Endothelial cell of umbilical vein (primary cell): ENCODE measurements around the gene RGS12.

Source experiments
- CTCF ChIP-seq, 2 donors: IDR thresholded peaks; 1 replicate in 1 of 2; 2 replicates in 1 of 2; pipeline ENCODE4 v1.5.1; 2011; ENCODE audit warnings: low read length in 2 of 2, mild to moderate bottlenecking in 2 of 2, moderate library complexity in 2 of 2, control low read depth in 1 of 2, inconsistent platforms in 1 of 2, low read depth in 1 of 2; ENCODE audit not compliant: insufficient read depth in 1 of 2; ENCODE audit errors: extremely low read depth in 1 of 2
- EZH2 ChIP-seq: IDR thresholded peaks from 2 replicates; pipeline ENCODE4 v1.6.1; 2012; ENCODE audit warnings: borderline replicate concordance, low read depth, mild to moderate bottlenecking, moderate library complexity, low read length, inconsistent platforms; ENCODE audit not compliant: severe bottlenecking
- FOS ChIP-seq: IDR thresholded peaks from 2 replicates; pipeline ENCODE4 v1.6.1; 2011; ENCODE audit warnings: mild to moderate bottlenecking, low read length, moderate library complexity, borderline replicate concordance; ENCODE audit not compliant: insufficient read depth
- GATA2 ChIP-seq: IDR thresholded peaks from 2 replicates; pipeline ENCODE4 v1.7.0; 2011; ENCODE audit warnings: low read depth, mild to moderate bottlenecking, moderate library complexity, mixed read lengths, low read length; ENCODE audit not compliant: insufficient read length, insufficient read depth
- JUN ChIP-seq: IDR thresholded peaks from 2 replicates; pipeline ENCODE4 v1.6.1; 2011; ENCODE audit warnings: borderline replicate concordance, low read depth; ENCODE audit not compliant: insufficient read length, insufficient read depth
- MYC ChIP-seq: IDR thresholded peaks from one replicate; pipeline ENCODE4 v1.6.1; 2011; ENCODE audit warnings: mild to moderate bottlenecking, low read depth, low read length
- POLR2A ChIP-seq: IDR thresholded peaks from 2 replicates; pipeline ENCODE4 v1.6.1; 2012; ENCODE audit warnings: low read depth, mild to moderate bottlenecking, control low read depth, low read length
- POLR2AphosphoS5 ChIP-seq: IDR thresholded peaks from 2 replicates; pipeline ENCODE4 v1.6.1; 2012; ENCODE audit warnings: low read depth, mild to moderate bottlenecking, control low read depth, low read length, moderate library complexity; ENCODE audit not compliant: insufficient read depth
- TF ChIP-seq, protein P1 (sequence below): IDR thresholded peaks from 2 replicates; pipeline ENCODE4 v1.6.1; 2011; ENCODE audit not compliant: insufficient read depth, insufficient read length

GRCh38 chr4:3291969-3292570, 751 bp upstream of the RGS12 start:
- peak; percentile 61 for TF ChIP-seq POLR2A
- TF ChIP-seq CTCF (IDR thresholded peaks at IDR 0.05; ENCODE audit: extremely low read depth in 1 of 2, insufficient read depth in 1 of 2, low read depth in 1 of 2, low read length in 2 of 2), result no peak
- no peak for TF ChIP-seq JUN
- TF ChIP-seq EZH2, result no peak
- TF ChIP-seq POLR2AphosphoS5, result peak; percentile 90
- TF ChIP-seq FOS, result no peak
- no peak for TF ChIP-seq GATA2
- TF ChIP-seq, protein P1, sequence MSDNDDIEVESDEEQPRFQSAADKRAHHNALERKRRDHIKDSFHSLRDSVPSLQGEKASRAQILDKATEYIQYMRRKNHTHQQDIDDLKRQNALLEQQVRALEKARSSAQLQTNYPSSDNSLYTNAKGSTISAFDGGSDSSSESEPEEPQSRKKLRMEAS, result no peak
- no peak for TF ChIP-seq MYC
